Choroid plexus epithelial cell (primary cell): ENCODE results near the gene TBC1D10A.

Source experiments
- DNase-seq: peaks from one replicate; pipeline ENCODE4 v3.0.0-alpha.2; 2010; ENCODE audit warnings: low read depth
- H3K4me3 ChIP-seq: 2 replicates; pipeline ENCODE4 v1.5.1; 2011; ENCODE audit warnings: low read depth, mild to moderate bottlenecking, control low read depth, low read length, moderate library complexity
- TF ChIP-seq, protein P1 (sequence below): conservative IDR thresholded peaks from 2 replicates; pipeline ENCODE4 v1.5.1; 2011; ENCODE audit warnings: low read depth, mild to moderate bottlenecking, control low read depth, inconsistent platforms, low read length, moderate library complexity

The TBC1D10A gene

DNA sequence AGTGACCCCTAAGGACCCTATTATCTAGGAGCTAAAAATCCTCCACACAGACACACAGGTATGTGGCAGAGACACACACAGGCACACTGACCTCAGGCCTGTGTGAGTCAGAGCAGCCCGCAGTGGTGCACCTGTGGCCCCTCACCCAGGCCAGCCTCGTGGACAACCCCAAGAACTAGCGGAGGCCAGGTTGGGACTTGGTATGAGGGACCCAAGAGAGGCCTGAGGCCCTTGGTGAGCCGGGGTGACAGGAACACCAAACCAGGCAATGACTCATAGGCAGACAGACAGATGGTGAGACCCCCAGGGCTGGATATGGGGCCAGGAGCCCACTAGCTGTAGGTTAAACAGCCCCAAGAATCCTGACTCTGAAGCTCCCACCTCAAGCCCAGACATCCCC, 43.4 kb downstream of the TBC1D10A start:
- TF ChIP-seq, protein P1, sequence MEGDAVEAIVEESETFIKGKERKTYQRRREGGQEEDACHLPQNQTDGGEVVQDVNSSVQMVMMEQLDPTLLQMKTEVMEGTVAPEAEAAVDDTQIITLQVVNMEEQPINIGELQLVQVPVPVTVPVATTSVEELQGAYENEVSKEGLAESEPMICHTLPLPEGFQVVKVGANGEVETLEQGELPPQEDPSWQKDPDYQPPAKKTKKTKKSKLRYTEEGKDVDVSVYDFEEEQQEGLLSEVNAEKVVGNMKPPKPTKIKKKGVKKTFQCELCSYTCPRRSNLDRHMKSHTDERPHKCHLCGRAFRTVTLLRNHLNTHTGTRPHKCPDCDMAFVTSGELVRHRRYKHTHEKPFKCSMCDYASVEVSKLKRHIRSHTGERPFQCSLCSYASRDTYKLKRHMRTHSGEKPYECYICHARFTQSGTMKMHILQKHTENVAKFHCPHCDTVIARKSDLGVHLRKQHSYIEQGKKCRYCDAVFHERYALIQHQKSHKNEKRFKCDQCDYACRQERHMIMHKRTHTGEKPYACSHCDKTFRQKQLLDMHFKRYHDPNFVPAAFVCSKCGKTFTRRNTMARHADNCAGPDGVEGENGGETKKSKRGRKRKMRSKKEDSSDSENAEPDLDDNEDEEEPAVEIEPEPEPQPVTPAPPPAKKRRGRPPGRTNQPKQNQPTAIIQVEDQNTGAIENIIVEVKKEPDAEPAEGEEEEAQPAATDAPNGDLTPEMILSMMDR: no peak
- DNase-seq: no peak

DNA sequence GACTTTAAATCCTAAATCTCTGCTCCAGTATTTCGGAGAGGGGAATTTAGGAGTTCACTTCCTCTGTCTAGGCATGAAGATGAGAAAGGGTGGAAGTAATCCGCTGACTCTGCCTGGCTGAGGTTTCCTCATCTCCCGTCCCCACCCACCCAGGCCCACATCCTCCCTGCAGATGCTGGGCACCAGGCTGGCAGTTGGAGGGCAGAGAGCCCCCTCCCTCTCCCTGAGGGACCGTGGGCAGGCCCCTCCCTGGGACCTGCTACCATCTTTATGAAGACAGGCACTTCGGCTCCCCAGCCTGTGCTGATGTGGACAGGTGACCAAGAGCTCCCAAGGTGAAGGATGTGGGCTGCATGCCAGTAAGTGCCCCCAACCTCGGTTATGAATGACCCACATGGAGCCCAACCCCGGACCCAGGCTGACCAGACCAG, 44.1 kb downstream of the TBC1D10A start:
- TF ChIP-seq, protein P1: no peak
- DNase-seq: no peak
- H3K4me3 ChIP-seq: no peak overlapping the region

More for the DNA sequence above, 43.4 kb downstream of the TBC1D10A start:
- no peak overlapping the region for H3K4me3 ChIP-seq

DNA sequence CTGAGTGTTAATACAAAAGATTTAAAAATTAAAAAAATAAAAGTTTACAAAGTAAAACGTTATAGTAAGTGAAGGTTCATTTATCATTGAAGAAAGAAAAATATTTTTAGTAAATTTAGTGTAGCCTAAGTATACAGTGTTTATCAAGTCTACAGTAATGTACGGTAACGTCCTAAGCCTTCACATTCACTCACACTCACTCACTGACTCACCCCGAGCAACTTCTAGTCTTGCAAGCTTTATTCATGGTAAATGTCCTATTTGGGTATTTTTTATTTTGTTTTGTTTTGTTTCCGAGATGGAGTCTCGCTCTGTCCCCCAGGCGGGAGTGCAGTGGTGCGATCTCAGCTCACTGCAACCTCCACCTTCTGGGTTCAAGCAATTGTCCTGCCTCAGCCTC, 46.2 kb downstream of the TBC1D10A start:
- TF ChIP-seq, protein P1: no peak
- peak; percentile 37 for DNase-seq
- no peak overlapping the region for H3K4me3 ChIP-seq

DNA sequence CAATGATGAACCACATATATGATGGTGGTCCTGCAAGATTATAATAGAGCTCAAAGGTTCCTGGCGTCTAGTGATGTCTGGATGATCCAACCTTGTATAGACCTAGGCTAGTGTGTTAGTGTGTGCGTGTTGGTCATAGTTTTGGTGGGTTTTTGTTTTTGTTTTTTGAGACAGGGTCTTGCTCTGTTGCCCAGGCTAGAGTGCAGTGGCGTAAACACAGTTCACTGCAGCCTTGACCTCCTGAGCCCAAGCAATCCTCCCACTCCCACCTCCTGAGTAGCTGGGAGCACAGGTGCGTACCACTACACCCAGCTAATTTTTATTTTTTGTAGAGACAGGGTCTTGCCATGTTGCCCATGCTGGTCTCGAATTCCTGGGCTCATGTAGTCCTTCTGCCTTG, 46.8 kb downstream of the TBC1D10A start:
- TF ChIP-seq, protein P1: no peak
- DNase-seq: no peak
- no peak overlapping the region for H3K4me3 ChIP-seq

DNA sequence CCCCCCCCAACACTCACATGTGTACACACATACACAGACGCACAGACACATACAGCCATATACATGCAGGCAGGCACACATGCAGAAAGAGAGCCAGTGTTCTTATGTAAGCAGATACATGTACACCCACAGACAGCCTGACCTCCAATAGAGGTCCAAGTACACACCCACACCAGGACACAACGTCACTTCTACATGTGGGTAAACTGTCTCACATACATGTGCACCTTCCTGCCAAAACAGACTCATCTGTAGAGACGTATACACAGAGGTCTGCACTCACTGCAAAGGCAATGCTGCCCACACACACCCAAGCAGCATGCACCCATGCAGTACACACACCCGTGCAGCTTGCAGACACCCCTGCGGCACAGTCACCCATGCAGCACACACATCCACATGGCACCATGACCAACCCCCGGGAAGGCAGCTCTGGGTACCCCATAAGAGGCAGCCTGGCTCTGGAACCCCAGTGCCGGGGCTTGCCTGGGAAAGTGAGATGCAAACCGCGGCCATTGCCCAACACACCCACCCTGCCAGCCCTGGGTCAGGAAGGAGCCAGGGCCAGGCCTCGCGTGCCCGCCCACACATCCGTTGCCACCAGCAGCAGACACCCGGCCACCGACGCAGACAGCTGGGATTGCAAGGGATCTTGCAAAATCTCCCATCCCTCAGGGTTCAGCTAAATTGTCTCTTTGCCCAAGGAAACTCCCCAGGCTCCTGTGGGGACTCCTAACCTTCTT, 47.5 kb downstream of the TBC1D10A start:
- TF ChIP-seq, protein P1: no peak
- H3K4me3 ChIP-seq: no peak overlapping the region
- no peak for DNase-seq

DNA sequence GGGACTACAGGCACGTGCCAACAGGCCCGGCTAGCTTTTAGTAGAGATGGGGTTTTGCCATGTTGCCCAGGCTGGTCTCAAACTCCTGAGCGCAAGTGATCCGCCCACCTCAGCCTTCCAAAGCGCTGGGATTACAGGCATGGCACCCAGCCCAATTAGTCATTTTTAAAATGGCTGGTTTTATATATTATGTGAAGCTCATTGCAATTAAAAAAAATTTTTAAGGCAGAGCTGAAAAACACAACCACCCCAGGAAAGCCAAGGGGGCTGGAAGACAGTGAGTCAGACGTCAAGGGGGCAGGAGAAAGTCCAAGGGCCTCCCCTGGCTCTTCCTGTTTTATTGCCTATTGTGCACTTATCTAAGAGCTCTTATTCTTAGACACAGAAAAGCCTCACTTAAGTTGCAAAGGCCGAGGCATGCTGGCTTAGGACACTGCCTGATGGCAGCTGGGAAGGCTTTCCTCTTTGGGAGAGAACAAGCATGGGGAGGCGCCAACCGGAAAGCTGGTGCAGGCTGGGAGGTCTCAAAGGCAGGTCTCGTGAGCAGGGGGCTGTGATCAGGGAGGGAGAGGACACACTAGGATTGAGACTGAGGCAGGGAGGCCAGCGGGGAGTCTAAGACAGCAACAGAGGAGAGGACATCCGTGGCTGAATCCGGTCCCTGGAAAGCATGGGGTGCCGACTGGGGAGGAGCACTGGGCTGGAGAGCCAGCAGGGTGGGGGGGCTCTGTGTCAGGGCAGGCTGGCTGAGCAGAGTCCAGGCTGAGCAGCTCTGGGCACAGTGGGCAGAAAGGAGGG, 49.0 kb downstream of the TBC1D10A start:
- peak; percentile 84 for DNase-seq
- H3K4me3 ChIP-seq: no peak overlapping the region
- TF ChIP-seq, protein P1: no peak
